CD4-positive, alpha-beta T cell treated with Interleukin-15 for 4 hours (primary cell): ENCODE results near the gene RPS6KA2.

ENCODE experiments used
- DNase-seq: peaks from one replicate; pipeline ENCODE4 v3.0.0-alpha.2; 2020; ENCODE audit warnings: low spot score

The RPS6KA2 gene

GRCh38 chr6:166444446-166444845, 182.6 kb downstream of the RPS6KA2 start:
- no peak for DNase-seq

GRCh38 chr6:166443166-166443565, 183.9 kb downstream of the RPS6KA2 start:
- no peak for DNase-seq

GRCh38 chr6:166442131-166442685, 184.8 kb downstream of the RPS6KA2 start:
- DNase-seq: no peak

GRCh38 chr6:166441325-166442078, 185.5 kb downstream of the RPS6KA2 start:
- no peak for DNase-seq

- no peak for DNase-seq
These were observed 186.3 kb downstream of the RPS6KA2 start for GRCh38 chr6:166440729-166441128.

- DNase-seq: no peak
These were observed 186.9 kb downstream of the RPS6KA2 start for GRCh38 chr6:166440106-166440505.

GRCh38 chr6:166439366-166440091, 187.5 kb downstream of the RPS6KA2 start:
- DNase-seq: no peak

GRCh38 chr6:166438211-166438861, 188.7 kb downstream of the RPS6KA2 start:
- DNase-seq: no peak

GRCh38 chr6:166437661-166438060, 189.4 kb downstream of the RPS6KA2 start:
- no peak for DNase-seq

- DNase-seq: no peak
These were observed 190.6 kb downstream of the RPS6KA2 start for GRCh38 chr6:166436195-166437139.

- DNase-seq: peak; percentile 33
These were observed 191.5 kb downstream of the RPS6KA2 start for GRCh38 chr6:166435574-166435973.

GRCh38 chr6:166434336-166434735, 192.7 kb downstream of the RPS6KA2 start:
- DNase-seq: no peak

- DNase-seq: no peak
These were observed 194.0 kb downstream of the RPS6KA2 start for GRCh38 chr6:166433096-166433495.

GRCh38 chr6:166430269-166430668, 196.8 kb downstream of the RPS6KA2 start:
- no peak for DNase-seq

GRCh38 chr6:166424431-166424830, 202.6 kb downstream of the RPS6KA2 start:
- no peak for DNase-seq

GRCh38 chr6:166423781-166424180, 203.3 kb downstream of the RPS6KA2 start:
- no peak for DNase-seq

GRCh38 chr6:166423051-166423745, 203.9 kb downstream of the RPS6KA2 start:
- no peak for DNase-seq

- no peak for DNase-seq
These were observed 204.7 kb downstream of the RPS6KA2 start for GRCh38 chr6:166422201-166422940.

GRCh38 chr6:166420351-166420750, 206.7 kb downstream of the RPS6KA2 start:
- DNase-seq: no peak

- no peak for DNase-seq
These were observed 207.3 kb downstream of the RPS6KA2 start for GRCh38 chr6:166419717-166420116.
